GM19463 (cell line): Measurements from ENCODE around the gene CALML6.
"Not testable (repeated sequence)": the region's sequence is repeated elsewhere in the genome, so short reads cannot be mapped to it uniquely, and the experiment has no call there.

Experiments
- ATAC-seq: cut with Tn5 transposase; IDR thresholded peaks from one replicate; pipeline ENCODE4 v1.9.1; 2021; ENCODE audit warnings: mild to moderate bottlenecking, moderate library complexity; ENCODE audit not compliant: unreplicated experiment

The CALML6 gene

GRCh38 chr1:1924386-1924785, 9.3 kb downstream of the CALML6 start:
- ATAC-seq, result no peak

GRCh38 chr1:1924849-1925248, 9.8 kb downstream of the CALML6 start:
- ATAC-seq, result no peak

- ATAC-seq, result no peak
Observed at GRCh38 chr1:1925437-1926345, 10.6 kb downstream of the CALML6 start.

GRCh38 chr1:1926346-1926811, 11.3 kb downstream of the CALML6 start:
- no peak for ATAC-seq

- ATAC-seq, result no peak
Observed at GRCh38 chr1:1926886-1927660, 12.0 kb downstream of the CALML6 start.

GRCh38 chr1:1927751-1928150, 12.7 kb downstream of the CALML6 start:
- no peak for ATAC-seq

- ATAC-seq, result no peak
Observed at GRCh38 chr1:1928231-1929101, 13.4 kb downstream of the CALML6 start.

GRCh38 chr1:1929102-1929638, 14.1 kb downstream of the CALML6 start:
- ATAC-seq, result no peak

- ATAC-seq, result no peak
Observed at GRCh38 chr1:1929639-1930545, 14.8 kb downstream of the CALML6 start.

GRCh38 chr1:1934848-1935247, 19.8 kb downstream of the CALML6 start:
- ATAC-seq, result not testable (repeated sequence)

GRCh38 chr1:1937061-1937460, 22.0 kb downstream of the CALML6 start:
- ATAC-seq, result no peak

- ATAC-seq, result no peak
Observed at GRCh38 chr1:1937549-1938275, 22.7 kb downstream of the CALML6 start.

- ATAC-seq, result no peak
Observed at GRCh38 chr1:1938276-1938573, 23.2 kb downstream of the CALML6 start.

- no peak for ATAC-seq
Observed at GRCh38 chr1:1938613-1939295, 23.7 kb downstream of the CALML6 start.

- no peak for ATAC-seq
Observed at GRCh38 chr1:1939296-1940122, 24.4 kb downstream of the CALML6 start.

GRCh38 chr1:1940123-1940425, 25.0 kb downstream of the CALML6 start:
- no peak for ATAC-seq

GRCh38 chr1:1941211-1941841, 26.3 kb downstream of the CALML6 start:
- no peak for ATAC-seq
